Mucosa of descending colon (tissue), 3 donors: Measurements from ENCODE around the gene PANK3. TPM values are rescaled to one million over a fixed set of nuclear protein-coding genes. Genes with fewer than 3 reads are reported as not detected.
"Not testable (repeated sequence)": the region's sequence is repeated elsewhere in the genome, so short reads cannot be mapped to it uniquely, and the experiment has no call there.

Source experiments
- ATAC-seq: fragments of 200-7000 bp; cut with Tn5 transposase; one replicate; pipeline ENCODE4 v1.9.1; 2020; ENCODE audit warnings: mild to moderate bottlenecking, moderate library complexity
- DNase-seq, 3 donors: peaks; one replicate each; pipeline ENCODE4 v3.0.0-alpha.2; 2020
- H3K36me3 ChIP-seq: fragments of 200-600 bp; one replicate; pipeline ENCODE4 v1.8.0; 2021; ENCODE audit warnings: low read depth, mild to moderate bottlenecking
- H3K4me1 ChIP-seq: fragments of 200-600 bp; one replicate; pipeline ENCODE4 v1.8.0; 2021; ENCODE audit warnings: low read depth, mild to moderate bottlenecking
- H3K4me3 ChIP-seq: fragments of 200-600 bp; one replicate; pipeline ENCODE4 v1.8.0; 2021; ENCODE audit warnings: mild to moderate bottlenecking
- H3K9me3 ChIP-seq: fragments of 200-600 bp; one replicate; pipeline ENCODE4 v1.8.0; 2021; ENCODE audit warnings: mild to moderate bottlenecking
- intact Hi-C, 2 donors: fragments of 100-400 bp; cut with DNase I in 1 of 2; cut with micrococcal nuclease in 1 of 2; formaldehyde crosslinking; loops; one replicate each; pipeline versions ENCODE4 v1.11.0 to v1.11.1; 2022; cut with DNase I, micrococcal nuclease
- total RNA-seq, 3 donors: library from RNA; stranded (reverse); fragmentation: NEBNext Ultra II Directional in 2 of 3; extraction: Animal tissue kit (Norgen Biotek cat#: 25700) in 2 of 3; gene quantifications; one replicate each; pipeline versions ENCODE4 v1.2.1 to v1.2.4, GENCODE V29; 2021 to 2023
- TF ChIP-seq, protein P1 (sequence below): fragments of 200-600 bp; IDR thresholded peaks from one replicate; pipeline ENCODE4 v1.8.0; 2022; ENCODE audit warnings: antibody characterized with exemption, mild to moderate bottlenecking
- donor health status: DM: no; HTN: no; CAD: no; lungs with moderate emphysema.
- donor health status: DM: no; HTN: no; CAD: no.
- donor health status: DM: no; HTN: yes; CAD: no.

Gene PANK3
- total RNA-seq, 3 donors from 2014 or later: 80.7 to 147 (median 125) TPM

DNA sequence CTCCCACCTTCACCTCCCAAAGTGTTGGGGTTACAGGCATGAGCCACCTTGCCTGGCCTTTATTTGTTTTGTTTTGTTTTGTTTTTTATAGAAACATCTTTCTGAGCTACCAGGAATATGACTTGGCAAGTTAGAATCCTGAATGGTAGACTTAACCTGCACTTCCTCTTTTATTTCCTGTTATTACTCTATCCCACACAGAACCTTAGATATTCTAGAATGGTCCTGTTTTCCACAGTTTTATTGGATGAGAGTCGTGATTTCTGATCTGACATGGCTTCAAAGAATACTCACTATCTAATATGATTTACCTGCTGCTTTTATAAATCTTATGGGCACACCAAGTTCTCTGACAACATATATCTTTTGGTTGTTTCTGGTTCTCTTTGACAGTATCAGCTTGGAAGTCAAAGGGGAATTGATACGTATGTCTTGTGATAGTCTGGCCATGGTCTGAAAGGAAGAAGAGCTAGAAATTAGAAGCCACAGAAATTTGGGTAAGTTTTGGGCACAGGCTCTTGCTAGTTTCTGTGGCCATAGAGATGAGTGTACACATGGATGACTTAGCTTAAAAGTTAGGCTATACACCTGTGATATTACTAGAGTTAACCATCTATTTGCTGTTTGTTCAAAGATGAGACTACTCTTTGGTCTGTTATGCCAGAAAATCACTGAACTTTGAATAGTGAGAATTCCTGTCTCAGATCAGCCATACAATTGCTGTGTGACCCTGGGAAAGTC lies 4.7 kb upstream of the PANK3 start:
- intact Hi-C loops: no loop called here
- TF ChIP-seq, protein P1, sequence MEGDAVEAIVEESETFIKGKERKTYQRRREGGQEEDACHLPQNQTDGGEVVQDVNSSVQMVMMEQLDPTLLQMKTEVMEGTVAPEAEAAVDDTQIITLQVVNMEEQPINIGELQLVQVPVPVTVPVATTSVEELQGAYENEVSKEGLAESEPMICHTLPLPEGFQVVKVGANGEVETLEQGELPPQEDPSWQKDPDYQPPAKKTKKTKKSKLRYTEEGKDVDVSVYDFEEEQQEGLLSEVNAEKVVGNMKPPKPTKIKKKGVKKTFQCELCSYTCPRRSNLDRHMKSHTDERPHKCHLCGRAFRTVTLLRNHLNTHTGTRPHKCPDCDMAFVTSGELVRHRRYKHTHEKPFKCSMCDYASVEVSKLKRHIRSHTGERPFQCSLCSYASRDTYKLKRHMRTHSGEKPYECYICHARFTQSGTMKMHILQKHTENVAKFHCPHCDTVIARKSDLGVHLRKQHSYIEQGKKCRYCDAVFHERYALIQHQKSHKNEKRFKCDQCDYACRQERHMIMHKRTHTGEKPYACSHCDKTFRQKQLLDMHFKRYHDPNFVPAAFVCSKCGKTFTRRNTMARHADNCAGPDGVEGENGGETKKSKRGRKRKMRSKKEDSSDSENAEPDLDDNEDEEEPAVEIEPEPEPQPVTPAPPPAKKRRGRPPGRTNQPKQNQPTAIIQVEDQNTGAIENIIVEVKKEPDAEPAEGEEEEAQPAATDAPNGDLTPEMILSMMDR: no peak

DNA sequence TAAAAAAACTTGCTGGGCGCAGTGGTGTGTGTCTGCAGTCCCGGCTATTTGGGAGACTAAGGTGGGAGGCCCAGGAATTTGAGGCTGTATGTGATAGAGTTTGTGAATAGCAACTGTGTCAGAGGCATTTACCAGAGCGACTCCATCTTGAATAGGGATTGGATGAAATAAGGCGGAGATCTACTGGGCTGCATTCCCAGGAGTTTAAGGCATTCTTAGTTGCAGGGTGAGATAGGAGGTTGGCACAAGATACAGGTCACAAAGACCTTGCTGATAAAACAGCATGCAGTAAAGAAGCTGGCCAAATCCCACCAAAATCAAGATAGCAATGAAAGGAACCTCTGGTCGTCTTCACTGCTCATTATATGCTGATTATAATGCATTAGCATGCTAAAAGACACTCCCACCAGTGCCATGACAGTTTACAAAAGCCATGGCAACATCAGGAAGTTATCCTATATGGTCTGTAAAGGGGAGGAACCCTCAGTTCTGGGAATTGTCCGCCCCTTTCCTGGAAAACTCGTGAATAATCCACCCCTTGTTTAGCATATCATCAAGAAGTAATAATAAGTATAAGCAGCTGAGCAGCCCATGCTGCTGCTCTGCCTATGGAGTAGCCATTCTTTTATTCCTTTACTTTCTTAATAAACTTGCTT lies 1.8 kb upstream of the PANK3 start:
- H3K36me3 ChIP-seq, DNase-seq, ATAC-seq, H3K9me3 ChIP-seq, intact Hi-C loops, H3K4me3 ChIP-seq: not testable (repeated sequence)
- peaks cover 20% of the 10 kb centered on the region for H3K4me1 ChIP-seq

More for the DNA sequence above, 4.7 kb upstream of the PANK3 start:
- no peak overlapping the region for H3K4me3 ChIP-seq
- ATAC-seq (no peak), DNase-seq (no peak)
- no peaks in the 10 kb centered on the region for H3K4me1 ChIP-seq
- no peaks in the 10 kb centered on the region for H3K9me3 ChIP-seq
- no peaks in the 10 kb centered on the region for H3K36me3 ChIP-seq

DNA sequence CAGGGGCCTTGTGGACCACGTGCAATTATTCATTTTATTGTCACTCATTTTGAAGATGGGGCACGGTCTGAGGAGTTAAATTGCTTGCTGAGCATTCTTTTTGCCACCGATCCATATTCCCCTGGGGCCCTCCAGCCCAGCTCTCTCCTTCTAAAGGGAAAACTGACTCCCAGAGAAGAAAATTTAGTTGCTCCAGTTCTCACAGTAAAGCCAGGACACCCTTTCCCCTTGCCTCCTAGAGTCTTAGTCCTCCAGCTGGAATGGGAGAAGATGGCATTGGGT lies 1.0 kb upstream of the PANK3 start:
- TF ChIP-seq, protein P1: no peak
- Histone ChIP-seq H3K4me3 (no peak overlapping the region), H3K36me3 (no peaks in the 10 kb centered on the region), H3K9me3 (no peaks in the 10 kb centered on the region), H3K4me1 (peaks cover 26% of the 10 kb centered on the region)
- ATAC-seq (no peak), DNase-seq (no peak)
- intact Hi-C loops: no loop called here

DNA sequence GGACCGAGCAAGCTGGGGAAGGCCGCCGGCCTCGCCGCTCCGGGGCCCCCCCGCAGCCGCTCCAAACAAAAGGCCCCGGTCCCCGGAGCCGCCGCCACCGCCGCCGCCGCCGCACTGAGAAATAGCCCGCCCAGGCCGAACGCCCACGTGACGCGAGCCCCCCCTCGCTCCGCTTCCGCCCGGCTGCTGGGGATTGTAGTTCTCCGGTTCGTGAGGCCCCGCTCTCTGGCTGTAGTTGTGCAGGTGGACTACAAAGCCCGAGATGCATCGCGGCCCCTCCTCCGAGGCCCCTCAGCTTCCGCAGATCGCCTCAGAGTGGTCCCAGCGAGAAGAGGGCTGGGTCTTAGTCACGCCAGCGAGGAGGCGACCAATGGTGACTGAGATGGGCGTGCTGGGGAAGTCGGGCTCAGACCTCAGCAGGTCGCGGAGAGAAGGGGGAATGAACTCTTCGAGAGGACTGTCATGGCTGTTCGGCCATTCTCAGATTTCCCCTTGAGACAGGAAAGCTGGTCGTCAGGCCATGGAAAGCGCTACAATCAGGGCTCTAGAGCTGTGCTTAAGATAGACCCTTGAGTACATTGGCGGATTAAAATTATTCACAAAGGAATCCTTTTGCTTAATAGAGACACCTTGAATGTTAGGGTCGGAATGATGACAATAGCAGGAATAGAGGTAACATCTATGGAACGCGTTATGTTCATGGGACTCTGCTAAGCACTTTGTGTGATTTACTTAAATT lies 489 bp upstream of the PANK3 start:
- intact Hi-C loops: no loop called here

DNA sequence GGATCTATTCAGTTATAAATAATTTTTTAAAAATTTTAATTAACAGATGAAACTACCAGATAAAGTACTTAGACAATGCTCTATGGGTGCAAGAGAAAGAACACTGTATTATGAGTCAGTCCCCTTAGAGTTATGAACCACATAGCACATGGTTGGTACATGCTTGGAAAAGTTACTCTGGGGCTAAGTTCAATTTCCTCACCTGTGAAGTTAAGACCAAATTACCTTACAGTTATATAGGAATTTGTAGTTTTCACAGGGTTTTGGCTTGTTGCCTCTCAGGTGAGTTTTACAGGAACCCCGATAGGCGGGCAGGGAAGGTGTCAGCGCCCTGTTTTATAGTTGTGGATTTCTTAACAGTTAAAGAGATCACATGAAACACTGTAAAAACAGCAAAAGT lies 1.2 kb downstream of the PANK3 start:
- Histone ChIP-seq H3K4me1 (peaks cover 29% of the 10 kb centered on the region), H3K9me3 (no peaks in the 10 kb centered on the region), H3K36me3 (no peaks in the 10 kb centered on the region), H3K4me3 (peak overlapping the region; percentile 72)
- intact Hi-C loops: no loop called here
- DNase-seq: no peak
- TF ChIP-seq, protein P1: no peak
- ATAC-seq: no peak

More for the DNA sequence above, 489 bp upstream of the PANK3 start:
- ATAC-seq: peak; percentile 96
- DNase-seq: peak; percentile 98 to 99 (median 98)
- no peaks in the 10 kb centered on the region for H3K9me3 ChIP-seq
- TF ChIP-seq, protein P1: no peak
- no peaks in the 10 kb centered on the region for H3K36me3 ChIP-seq
- peaks cover 29% of the 10 kb centered on the region for H3K4me1 ChIP-seq
- peak overlapping the region; percentile 72 for H3K4me3 ChIP-seq
